Measurements from ENCODE around the gene CCND1.

Gene CCND1

DNA sequence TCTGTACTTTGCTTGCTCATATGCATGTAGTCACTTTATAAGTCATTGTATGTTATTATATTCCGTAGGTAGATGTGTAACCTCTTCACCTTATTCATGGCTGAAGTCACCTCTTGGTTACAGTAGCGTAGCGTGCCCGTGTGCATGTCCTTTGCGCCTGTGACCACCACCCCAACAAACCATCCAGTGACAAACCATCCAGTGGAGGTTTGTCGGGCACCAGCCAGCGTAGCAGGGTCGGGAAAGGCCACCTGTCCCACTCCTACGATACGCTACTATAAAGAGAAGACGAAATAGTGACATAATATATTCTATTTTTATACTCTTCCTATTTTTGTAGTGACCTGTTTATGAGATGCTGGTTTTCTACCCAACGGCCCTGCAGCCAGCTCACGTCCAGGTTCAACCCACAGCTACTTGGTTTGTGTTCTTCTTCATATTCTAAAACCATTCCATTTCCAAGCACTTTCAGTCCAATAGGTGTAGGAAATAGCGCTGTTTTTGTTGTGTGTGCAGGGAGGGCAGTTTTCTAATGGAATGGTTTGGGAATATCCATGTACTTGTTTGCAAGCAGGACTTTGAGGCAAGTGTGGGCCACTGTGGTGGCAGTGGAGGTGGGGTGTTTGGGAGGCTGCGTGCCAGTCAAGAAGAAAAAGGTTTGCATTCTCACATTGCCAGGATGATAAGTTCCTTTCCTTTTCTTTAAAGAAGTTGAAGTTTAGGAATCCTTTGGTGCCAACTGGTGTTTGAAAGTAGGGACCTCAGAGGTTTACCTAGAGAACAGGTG, 11.1 kb downstream of the CCND1 start:
- DNase-seq (ENCODE audit: low read depth in 3 of 3, low spot score in 1 of 3) = no peak

DNA sequence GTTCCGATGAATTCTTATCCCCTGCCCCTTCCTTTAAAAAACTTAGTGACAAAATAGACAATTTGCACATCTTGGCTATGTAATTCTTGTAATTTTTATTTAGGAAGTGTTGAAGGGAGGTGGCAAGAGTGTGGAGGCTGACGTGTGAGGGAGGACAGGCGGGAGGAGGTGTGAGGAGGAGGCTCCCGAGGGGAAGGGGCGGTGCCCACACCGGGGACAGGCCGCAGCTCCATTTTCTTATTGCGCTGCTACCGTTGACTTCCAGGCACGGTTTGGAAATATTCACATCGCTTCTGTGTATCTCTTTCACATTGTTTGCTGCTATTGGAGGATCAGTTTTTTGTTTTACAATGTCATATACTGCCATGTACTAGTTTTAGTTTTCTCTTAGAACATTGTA, 12.0 kb downstream of the CCND1 start:
- DNase-seq (ENCODE audit: low read depth in 3 of 3, low spot score in 1 of 3) = no peak

DNA sequence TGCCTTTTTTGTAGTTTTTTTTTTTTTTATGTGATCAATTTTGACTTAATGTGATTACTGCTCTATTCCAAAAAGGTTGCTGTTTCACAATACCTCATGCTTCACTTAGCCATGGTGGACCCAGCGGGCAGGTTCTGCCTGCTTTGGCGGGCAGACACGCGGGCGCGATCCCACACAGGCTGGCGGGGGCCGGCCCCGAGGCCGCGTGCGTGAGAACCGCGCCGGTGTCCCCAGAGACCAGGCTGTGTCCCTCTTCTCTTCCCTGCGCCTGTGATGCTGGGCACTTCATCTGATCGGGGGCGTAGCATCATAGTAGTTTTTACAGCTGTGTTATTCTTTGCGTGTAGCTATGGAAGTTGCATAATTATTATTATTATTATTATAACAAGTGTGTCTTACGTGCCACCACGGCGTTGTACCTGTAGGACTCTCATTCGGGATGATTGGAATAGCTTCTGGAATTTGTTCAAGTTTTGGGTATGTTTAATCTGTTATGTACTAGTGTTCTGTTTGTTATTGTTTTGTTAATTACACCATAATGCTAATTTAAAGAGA, 12.5 kb downstream of the CCND1 start:
- no peak for DNase-seq (ENCODE audit: low read depth in 3 of 3, low spot score in 1 of 3)

DNA sequence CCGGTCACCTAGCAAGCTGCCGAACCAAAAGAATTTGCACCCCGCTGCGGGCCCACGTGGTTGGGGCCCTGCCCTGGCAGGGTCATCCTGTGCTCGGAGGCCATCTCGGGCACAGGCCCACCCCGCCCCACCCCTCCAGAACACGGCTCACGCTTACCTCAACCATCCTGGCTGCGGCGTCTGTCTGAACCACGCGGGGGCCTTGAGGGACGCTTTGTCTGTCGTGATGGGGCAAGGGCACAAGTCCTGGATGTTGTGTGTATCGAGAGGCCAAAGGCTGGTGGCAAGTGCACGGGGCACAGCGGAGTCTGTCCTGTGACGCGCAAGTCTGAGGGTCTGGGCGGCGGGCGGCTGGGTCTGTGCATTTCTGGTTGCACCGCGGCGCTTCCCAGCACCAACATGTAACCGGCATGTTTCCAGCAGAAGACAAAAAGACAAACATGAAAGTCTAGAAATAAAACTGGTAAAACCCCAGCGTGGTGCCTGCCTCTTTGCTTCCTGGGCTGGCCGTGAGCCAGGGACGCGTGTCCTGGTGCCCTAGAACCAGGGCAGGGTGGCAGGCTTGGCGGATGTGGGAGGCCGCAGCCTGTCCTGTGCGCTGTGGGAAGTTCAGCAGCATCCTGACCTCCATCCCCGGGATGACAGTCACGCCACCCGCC, 13.2 kb downstream of the CCND1 start:
- no peak for DNase-seq (ENCODE audit: low read depth in 3 of 3, low spot score in 1 of 3)

DNA sequence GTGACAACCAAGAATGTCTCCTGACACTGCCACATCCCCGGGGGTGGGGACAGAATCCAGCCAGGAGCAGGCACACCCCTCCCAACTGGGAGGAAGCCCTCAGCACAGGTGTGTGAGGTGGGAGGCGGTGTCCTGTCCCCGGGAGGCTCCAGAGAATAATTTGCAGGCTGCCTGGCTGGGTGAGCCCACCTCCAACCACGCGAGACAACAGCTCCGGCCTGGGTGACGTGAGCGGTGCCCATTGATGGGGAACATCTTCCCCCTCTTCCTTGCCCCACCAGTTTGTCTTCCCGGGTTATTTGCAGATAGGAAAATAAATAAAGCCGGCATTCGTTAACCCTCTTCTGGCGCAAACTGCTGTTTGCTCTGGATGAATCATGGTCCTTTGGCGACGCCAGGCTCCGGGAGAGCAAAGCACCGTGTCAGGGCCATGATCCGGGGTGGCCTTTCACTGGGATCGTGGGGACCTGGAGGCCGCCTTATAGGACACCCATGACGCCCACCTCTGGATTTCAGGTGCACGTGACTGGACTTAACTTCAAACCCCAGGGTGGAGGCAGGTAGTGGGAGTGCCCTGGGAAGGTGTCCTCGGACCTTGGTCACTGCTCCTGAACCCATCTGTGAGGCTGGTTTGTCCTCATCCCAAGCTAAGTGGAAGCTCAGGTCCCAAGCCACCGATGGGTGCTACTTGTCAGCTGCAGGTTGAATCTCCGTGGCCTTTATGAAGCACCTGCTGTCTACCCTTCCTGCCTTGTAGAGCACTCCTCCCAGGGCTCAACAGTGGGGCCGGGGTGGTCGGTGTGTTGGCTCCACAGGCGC, 13.9 kb downstream of the CCND1 start:
- no peak for DNase-seq (ENCODE audit: low read depth in 3 of 3, low spot score in 1 of 3)

DNA sequence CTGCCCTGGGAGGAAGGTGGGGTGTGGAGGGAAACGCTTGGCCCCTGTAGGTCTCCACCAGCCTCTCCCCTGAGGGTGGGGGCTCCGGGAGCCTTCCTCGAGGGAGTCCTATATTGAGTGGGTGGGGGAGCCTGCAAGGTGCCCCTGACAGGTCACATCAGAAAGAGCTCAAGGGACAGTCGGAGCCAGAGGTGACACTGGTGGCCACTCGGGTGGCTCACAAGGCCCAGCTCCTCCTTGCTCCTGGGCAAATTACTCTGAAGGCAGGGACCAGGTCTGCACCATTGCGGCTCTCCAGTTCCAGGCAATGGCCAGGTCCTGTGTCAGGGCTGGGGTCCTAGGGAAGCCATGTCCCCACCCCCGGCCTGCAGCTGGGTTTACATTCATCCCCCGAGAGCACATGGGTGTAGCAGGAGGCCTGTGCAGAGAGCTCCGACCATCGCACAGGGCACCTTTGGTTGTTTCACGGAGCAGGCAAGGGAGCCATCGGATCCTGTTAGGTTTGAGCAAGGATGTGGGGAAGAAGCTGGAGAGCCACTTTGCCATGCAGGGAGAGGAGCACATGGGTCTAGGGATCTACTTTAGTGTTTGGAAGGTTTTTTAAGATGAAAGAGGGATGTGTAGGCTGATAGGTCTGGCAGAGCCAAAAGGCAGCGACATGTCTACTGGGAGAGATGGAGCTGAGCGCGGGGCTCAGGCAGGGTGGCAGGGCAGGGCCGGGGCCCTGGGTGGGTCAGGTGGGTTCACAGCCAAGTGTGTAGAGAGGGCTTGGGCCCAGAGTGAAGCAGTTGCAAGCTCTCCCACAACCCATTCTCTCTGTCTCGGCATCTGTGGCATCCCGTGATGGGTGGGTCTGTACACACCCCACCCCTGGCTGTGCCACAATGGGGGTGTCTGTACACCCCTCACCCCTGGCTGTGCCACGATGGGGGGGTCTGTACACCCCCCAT, 14.8 kb downstream of the CCND1 start:
- no peak for DNase-seq (ENCODE audit: low read depth in 3 of 3, low spot score in 1 of 3)

DNA sequence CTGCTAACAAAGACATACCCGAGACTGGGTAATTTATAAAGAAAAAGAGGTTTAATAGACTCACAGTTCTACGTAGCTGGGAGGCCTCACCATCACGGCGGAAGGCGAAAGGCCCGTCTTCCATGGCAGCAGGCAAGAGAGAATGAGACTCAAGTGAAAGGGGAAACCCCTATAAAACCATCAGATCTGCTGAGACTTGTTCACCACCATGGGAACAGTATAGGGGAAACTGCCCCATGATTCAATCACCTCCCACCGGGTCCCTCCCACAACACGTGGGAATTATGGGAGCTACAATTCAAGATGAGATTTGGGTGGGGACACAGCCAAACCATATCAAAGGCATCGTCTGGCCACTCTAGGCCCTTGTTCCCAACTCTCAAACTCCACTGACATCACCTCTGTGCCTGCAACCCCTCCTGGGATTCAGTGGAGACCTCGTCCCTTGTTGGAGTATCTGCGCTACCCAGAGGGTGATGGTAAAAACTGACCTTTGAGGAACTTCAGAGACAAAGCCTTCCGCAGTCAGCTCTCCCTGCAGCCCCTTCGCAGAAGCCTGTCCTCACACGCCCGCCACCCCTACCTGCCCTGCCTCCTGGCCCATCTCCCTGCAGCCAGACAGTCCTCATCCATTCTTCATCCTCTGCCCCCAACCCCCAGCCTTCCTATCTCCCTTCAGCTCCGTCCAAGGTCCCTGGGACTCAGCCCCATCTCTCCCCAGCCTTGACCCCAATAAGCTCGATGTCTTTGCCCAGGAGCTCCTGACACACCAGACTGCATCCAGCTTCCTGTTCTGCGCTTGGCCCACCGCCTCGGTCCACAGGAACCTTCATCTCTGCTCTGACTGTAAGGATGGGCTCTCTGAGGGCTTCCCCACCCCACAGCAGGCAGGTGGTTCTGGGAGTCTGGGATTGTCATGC, 15.8 kb downstream of the CCND1 start:
- DNase-seq (ENCODE audit: low read depth in 3 of 3, low spot score in 1 of 3) = no peak

DNA sequence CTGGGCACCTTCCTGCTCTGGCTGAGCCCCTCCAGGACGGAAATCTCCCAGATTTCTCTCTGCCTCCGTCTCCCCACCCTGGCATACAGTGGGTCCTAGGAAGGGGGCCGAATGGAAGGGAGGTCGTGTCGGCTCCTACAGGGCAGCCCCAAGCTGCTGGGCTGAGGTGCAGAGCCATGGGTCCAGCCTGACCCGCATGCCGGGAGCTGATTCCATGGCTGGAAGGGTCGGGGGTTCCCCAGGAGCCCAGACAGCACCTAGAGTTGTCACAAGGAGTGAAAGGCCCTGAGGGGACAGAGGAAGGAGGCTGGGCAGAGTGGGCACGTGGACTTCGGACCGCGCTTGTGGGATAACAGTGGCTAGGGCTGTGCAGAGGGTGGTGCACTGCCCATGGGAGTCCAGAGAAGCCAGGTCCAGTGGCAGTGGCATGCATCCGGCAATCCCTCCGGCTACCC, 16.5 kb downstream of the CCND1 start:
- DNase-seq (ENCODE audit: low read depth in 3 of 3, low spot score in 1 of 3) = no peak

DNA sequence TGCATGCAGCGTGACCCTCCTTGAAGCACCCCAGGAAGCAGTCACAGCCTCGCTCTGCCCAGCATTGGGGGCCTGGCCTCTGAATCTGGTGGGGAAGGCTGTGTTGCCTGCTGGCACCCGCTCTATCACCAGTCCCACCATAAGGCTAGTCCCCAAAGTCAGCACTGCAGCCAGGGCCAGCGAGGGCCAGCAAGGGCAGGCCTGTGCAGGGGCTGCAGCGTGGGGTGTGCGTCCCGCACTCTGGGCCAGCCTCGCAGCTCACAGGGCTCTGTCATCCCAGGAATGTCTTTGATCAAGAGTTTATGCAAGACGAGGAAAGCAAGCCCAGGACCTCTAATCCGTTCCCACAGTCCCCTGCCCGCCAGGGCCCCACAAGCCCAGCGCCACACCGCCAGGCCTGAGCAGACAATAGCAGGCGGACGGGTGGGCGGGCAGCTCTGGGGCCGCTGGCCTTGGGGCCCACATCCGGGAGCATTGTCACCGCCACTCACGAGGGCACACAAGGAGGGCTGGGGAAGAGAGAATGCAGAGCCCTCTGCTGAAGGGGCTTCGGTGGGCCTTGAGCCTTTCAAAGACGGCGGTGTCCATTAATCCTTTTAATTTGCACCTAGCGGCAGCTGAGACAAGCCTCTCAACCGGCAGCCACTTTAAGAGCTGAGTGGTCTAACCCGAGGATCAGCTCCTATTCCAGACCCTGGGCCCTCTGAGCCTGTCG, 17.1 kb downstream of the CCND1 start:
- DNase-seq (ENCODE audit: low read depth in 3 of 3, low spot score in 1 of 3) = no peak

DNA sequence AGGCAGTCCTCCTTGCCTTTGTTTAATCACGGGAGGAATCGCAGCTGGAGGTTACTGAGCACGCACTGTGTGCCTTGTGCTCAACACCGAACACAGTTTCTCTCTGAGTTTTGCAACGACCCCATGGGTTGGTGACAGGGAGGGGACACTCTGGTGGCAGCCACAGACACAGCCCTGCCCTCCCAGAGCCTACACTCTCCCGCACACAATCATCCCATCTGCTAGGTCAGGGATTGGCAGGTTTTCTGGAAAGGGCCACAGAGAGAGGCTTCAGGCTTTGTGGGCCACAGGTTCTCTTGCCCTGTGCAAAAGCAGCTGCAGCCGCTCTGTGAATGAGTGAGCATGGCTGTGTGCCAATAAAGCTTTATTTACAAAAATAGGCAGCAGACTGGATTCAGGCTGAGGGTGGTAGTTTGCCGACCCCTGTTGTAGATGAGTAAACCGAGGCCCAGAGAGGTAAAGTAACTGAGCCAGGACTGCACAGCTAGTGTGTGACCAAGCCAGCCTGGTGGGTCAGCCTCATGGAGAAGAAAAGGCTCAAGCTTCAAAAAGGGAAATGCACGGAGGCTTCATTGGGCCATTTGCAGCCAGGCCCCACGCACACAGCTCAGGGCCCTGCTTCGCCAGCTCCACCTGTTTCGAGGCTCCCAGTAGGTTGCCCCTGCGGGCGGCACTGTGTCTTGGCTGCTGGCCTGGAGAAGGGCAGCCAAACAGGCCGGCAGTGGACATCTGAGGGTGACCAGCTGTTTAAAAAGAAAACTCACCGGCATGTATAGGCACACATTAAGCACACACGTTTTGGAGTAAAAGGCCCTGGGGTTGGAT, 17.9 kb downstream of the CCND1 start:
- no peak for DNase-seq (ENCODE audit: low read depth in 3 of 3, low spot score in 1 of 3)

DNA sequence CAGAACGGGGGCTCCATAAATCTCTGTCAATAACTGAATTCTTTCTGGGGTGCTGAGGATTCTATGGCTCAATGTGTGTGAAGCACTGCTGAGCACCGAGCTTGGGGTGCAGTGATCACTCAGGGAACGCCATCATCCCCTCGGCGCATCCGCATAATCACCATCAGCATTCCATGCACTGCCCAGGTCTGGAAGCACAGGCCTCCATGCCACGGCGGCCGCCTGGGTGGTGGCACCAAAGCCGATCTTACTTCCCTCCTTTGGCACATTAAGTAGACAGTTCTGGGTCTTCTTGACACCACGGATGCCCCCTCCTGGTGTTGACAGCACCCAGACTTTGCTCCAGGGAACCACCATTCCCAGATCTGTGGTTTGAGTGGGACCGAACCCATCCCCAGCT, 18.6 kb downstream of the CCND1 start:
- DNase-seq (ENCODE audit: low read depth in 3 of 3, low spot score in 1 of 3) = no peak

DNA sequence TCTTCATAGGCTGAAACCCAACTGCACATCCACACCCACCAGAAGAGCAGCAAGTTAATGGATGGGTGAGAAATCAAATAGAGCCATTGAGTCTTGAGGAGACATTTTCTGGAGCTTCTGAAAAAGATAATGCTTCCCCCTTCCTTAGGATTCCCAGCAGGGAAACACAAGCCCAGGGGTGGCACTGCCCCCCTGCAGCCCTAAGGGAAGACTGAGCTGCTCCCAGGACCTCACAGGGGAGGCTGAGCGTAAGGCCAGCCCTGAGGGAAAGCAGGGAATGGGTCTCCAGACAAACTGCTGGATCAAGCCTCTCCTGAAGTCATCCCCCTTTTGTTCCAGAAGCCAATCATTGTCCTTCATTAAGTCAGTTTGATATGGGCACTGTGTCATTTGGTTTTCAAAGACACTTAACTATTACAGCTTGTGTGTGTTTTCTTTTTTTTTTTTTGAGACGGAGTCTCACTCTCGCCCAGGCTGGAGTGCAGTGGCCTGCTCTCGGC, 19.1 kb downstream of the CCND1 start:
- DNase-seq (ENCODE audit: low read depth in 3 of 3, low spot score in 1 of 3) = no peak

DNA sequence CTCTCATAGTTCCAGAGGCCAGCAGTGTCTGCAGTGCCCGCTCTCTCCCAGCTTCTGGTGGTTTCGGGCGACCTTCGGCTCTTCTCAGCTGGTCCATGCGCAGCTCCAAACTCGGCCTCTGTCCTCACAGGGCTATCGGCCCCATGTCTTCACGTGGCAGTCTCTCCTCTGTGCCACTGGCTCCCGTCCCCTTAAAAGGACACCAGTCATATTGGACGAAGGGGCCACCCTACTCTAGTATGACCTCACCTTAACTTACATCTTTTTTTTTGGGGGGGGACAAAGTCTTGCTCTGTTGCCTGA, 20.4 kb downstream of the CCND1 start:
- no peak for DNase-seq (ENCODE audit: low read depth in 3 of 3, low spot score in 1 of 3)

DNA sequence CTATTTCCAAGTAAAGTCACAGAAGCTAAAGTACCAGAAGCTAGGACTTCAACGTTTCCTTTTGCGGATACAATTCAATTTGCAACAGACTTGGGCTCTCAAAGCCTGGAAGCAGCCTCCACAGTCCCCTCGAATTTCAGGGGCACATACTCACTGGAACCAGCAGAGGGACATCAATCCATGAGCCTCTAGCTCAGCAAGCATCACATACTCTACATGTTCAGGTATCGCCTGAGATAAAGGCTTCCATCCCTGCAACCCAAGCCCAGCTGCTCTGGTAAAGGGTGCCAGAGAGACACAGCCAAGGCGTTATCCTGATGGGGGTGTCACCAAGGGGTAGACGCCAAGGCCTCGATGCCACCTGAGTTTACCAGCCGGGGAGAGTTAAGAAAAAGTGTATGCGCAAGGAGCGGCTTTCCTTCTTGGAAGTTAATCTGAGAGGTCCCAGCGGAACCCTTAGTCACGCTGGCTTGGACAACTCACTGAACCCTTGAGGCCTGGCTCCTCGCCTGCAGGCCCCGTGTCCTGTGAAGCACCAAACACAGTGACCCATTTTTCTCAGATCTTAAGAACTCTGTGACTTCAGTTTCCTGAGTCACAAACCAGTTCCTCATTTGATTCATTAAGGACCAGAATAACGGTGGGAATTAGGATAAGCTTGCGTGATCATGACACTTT, 21.2 kb downstream of the CCND1 start:
- no peak for DNase-seq (ENCODE audit: low read depth in 3 of 3, low spot score in 1 of 3)

DNA sequence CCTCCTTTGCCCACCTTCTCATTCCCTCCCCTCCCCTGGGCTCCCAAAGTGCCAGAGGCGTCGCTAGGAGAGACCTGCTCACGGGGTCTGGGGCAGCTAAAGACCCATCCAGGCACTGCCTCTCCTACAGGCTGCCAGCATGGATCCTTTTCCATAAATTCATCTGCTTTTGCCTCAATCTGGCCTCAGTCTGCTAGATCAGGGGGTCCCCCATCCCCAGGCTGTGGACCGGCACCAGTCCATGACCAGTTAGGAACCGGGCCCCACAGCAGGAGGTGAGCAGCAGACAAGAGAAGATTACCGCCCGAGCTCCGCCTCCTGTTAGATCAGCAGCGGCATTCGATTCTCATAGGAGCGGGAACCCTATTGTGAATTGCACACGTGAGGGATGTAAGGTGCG, 21.9 kb downstream of the CCND1 start:
- no peak for DNase-seq (ENCODE audit: low read depth in 3 of 3, low spot score in 1 of 3)

DNA sequence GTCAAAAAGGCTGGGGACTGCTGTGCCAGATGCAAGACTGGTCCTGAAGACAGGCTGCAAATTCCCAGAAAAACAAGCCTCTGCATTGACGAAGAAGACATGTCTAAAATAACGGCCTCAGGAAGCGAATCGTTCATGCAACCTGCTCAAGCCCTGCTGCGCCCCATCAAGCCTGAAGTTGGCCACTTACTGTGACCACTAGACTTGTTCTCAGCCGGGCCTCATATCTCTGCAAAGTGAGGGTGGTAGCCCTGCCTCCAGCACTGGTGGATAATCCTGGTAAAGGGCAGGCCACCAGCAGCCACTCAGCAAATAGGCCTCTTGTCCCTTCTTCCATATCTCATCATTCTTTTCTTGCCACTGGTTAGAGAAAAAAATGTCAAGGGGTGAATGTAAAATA, 22.4 kb downstream of the CCND1 start:
- DNase-seq (ENCODE audit: low read depth in 3 of 3, low spot score in 1 of 3) = no peak

DNA sequence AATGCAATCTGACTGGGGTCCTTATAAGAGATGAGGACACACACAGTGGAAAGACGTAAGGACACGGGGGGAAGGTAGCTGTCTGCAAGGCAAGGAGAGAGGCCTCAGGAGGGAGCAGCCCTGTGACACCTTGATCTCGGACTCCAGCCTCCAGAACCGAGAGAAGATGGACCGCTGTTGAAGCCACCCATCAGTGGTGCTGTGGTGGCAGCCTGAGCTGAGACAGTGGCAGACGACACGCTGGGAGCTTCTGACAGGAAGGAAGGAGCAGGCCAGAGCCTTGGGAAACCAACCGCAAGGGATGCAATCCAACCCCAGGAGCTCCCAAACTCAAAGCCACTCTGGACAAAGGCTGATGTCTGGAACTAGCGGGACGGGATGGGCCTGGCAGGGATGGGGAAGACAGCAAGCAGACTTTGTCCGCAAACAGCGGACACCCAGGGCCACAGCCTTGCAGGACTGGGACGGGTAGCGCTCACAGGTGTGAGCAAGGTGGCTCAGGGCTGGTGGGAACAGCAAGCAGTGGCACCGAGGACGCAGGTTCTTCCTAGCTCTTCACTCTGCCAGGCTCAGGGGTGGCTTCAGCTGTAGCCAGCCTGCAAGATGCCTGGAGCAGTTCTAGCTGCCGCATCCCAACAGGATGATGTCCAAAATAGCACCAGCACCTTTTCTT, 23.3 kb downstream of the CCND1 start:
- DNase-seq (ENCODE audit: low read depth in 3 of 3, low spot score in 1 of 3) = no peak
